ENCODE data around the gene APP. TPM values are rescaled to one million over a fixed set of nuclear protein-coding genes. Genes with fewer than 3 reads are reported as not detected.

APP gene
- total RNA-seq, 1 donor from 2014 or later = 358 TPM

- DNase-seq (peak; percentile 58), ATAC-seq (peak; percentile 90 to 95)
- intact Hi-C loops (cut with DNase I) = no loop called here
- Histone ChIP-seq H3K36me3 (no peaks in the 10 kb centered on the region), H3K27ac (peak overlapping the region; percentile 50), H3K27me3 (ENCODE audit: low read depth) (no peaks in the 10 kb centered on the region), H3K4me1 (peaks cover 35% of the 10 kb centered on the region), H3K9me3 (no peaks in the 10 kb centered on the region), H3K4me3 (no peak overlapping the region)
- TF ChIP-seq CTCF (IDR thresholded peaks at IDR 0.05) = no peak
These were observed 235.8 kb downstream of the APP start for GRCh38 chr21:25934771-25935224.

GRCh38 chr21:25934130-25934529 is 236.4 kb downstream of the APP start:
- Histone ChIP-seq H3K27me3 (ENCODE audit: low read depth) (no peaks in the 10 kb centered on the region), H3K27ac (no peak overlapping the region), H3K4me3 (no peak overlapping the region), H3K4me1 (peaks cover 29% of the 10 kb centered on the region), H3K9me3 (no peaks in the 10 kb centered on the region), H3K36me3 (no peaks in the 10 kb centered on the region)
- DNase-seq (no peak), ATAC-seq (no peak)
- TF ChIP-seq CTCF (IDR thresholded peaks at IDR 0.05) = no peak
- intact Hi-C loops (cut with DNase I) = no loop called here

GRCh38 chr21:25931765-25932164 is 238.8 kb downstream of the APP start:
- H3K27ac ChIP-seq = no peak overlapping the region
- no peaks in the 10 kb centered on the region for H3K9me3 ChIP-seq
- DNase-seq (no peak), ATAC-seq (no peak)
- TF ChIP-seq CTCF (IDR thresholded peaks at IDR 0.05) = no peak
- intact Hi-C loops (cut with DNase I) = no loop called here
- H3K4me3 ChIP-seq = no peak overlapping the region
- no peaks in the 10 kb centered on the region for H3K36me3 ChIP-seq
- peaks cover 16% of the 10 kb centered on the region for H3K4me1 ChIP-seq
- H3K27me3 ChIP-seq (ENCODE audit: low read depth) = no peaks in the 10 kb centered on the region

- H3K27ac ChIP-seq = no peak overlapping the region
- no peak for ATAC-seq
- H3K4me1 ChIP-seq = peaks cover 22% of the 10 kb centered on the region
- no peaks in the 10 kb centered on the region for H3K9me3 ChIP-seq
- no peaks in the 10 kb centered on the region for H3K36me3 ChIP-seq
- intact Hi-C loops (cut with DNase I) = no loop called here
- H3K4me3 ChIP-seq = no peak overlapping the region
- no peak for TF ChIP-seq CTCF (IDR thresholded peaks at IDR 0.05)
- H3K27me3 ChIP-seq (ENCODE audit: low read depth) = no peaks in the 10 kb centered on the region
- DNase-seq = no peak
These were observed 240.6 kb downstream of the APP start for GRCh38 chr21:25929856-25930520.

GRCh38 chr21:25927195-25927880 is 243.2 kb downstream of the APP start:
- intact Hi-C loops (cut with DNase I) = no loop called here
- H3K9me3 ChIP-seq = no peaks in the 10 kb centered on the region
- ATAC-seq (peak in 1 of 2 donors; percentile 35), DNase-seq (no peak)
- no peak for TF ChIP-seq CTCF (IDR thresholded peaks at IDR 0.05)
- peaks cover 20% of the 10 kb centered on the region for H3K4me1 ChIP-seq
- H3K27ac ChIP-seq = peak overlapping the region; percentile 14
- H3K36me3 ChIP-seq = no peaks in the 10 kb centered on the region
- H3K27me3 ChIP-seq (ENCODE audit: low read depth) = no peaks in the 10 kb centered on the region
- no peak overlapping the region for H3K4me3 ChIP-seq
